ENCODE measurements around the gene PAX7.

Gene PAX7

DNA sequence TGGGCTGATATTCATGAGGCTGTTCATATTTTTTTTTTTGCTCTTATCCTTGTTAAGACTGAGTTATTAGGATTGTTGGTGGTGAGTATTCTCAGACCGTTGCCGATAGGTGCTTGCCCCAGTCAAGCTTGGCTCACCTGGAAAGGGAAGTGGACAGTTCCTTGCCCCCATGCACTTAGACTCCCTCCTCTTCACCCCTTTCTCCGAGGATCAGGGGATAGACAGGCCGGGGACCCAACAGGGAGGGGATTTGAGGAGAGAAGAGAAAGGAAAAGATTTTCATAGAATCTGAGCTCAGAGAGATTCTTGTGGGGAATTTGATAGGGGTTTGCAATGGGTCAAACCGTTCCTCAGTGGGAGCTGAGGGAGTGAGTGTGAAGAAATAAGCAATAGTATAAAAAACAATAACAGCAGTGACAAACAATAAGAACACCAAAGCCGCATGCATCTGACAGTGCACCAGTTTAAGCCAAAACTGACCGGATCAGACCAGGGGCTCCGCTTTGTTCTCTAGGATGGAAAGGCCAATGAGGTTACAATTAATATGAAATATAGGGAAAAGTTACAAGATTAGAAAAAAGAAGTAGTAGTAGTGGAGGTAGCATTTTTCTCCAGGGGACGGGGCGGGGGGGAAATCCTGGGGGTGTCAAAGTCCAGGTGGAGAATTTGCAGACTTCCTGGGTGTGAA is 8.9 kb downstream of the PAX7 start:
- TF ChIP-seq, protein P1, sequence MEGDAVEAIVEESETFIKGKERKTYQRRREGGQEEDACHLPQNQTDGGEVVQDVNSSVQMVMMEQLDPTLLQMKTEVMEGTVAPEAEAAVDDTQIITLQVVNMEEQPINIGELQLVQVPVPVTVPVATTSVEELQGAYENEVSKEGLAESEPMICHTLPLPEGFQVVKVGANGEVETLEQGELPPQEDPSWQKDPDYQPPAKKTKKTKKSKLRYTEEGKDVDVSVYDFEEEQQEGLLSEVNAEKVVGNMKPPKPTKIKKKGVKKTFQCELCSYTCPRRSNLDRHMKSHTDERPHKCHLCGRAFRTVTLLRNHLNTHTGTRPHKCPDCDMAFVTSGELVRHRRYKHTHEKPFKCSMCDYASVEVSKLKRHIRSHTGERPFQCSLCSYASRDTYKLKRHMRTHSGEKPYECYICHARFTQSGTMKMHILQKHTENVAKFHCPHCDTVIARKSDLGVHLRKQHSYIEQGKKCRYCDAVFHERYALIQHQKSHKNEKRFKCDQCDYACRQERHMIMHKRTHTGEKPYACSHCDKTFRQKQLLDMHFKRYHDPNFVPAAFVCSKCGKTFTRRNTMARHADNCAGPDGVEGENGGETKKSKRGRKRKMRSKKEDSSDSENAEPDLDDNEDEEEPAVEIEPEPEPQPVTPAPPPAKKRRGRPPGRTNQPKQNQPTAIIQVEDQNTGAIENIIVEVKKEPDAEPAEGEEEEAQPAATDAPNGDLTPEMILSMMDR (conservative IDR thresholded peaks at IDR 0.05), result no peak
- no peak for TF ChIP-seq ZFX (IDR thresholded peaks at IDR 0.05)
- no peak overlapping the region for H3K27ac ChIP-seq

DNA sequence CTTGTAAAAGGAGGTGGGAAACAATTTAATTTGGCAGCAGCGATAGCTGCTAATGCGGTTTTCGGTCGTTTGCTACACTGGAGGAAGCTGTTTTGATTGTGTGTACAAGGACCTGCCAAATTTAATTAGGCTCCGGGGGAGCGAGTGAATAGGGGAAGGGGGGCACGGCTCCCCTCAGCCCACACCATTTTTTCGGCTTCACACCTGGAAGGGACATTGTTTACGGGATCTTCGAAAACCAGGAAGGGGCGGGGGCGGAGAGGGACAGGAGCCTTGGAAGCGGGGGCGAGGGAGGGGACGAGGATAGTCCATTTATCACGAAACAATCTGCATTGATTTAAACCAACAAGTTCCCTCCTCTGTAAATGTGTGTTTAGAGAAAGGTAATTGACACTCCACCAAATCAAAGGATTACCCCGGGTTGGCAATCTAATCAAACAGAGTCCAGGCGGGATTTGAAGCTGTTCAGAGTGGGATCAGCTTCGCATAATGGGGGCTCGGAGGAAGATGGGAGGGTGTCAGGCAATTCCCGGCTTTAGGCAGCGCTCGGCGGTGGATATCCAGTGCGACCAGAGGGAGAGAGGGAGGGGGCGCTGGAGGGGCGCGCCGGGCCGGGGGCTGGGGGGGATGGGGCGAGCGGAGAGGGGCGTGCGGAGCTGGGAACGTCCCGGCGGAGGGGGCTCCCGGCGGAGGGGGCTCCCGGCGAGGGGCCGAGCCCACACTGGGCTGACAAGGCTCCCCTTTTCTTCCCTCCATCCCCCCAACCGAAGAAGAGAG is 9.8 kb downstream of the PAX7 start:
- H3K27ac ChIP-seq, result no peak overlapping the region
- no peak for TF ChIP-seq ZFX (IDR thresholded peaks at IDR 0.05)
- TF ChIP-seq, protein P1 (conservative IDR thresholded peaks at IDR 0.05), result no peak

DNA sequence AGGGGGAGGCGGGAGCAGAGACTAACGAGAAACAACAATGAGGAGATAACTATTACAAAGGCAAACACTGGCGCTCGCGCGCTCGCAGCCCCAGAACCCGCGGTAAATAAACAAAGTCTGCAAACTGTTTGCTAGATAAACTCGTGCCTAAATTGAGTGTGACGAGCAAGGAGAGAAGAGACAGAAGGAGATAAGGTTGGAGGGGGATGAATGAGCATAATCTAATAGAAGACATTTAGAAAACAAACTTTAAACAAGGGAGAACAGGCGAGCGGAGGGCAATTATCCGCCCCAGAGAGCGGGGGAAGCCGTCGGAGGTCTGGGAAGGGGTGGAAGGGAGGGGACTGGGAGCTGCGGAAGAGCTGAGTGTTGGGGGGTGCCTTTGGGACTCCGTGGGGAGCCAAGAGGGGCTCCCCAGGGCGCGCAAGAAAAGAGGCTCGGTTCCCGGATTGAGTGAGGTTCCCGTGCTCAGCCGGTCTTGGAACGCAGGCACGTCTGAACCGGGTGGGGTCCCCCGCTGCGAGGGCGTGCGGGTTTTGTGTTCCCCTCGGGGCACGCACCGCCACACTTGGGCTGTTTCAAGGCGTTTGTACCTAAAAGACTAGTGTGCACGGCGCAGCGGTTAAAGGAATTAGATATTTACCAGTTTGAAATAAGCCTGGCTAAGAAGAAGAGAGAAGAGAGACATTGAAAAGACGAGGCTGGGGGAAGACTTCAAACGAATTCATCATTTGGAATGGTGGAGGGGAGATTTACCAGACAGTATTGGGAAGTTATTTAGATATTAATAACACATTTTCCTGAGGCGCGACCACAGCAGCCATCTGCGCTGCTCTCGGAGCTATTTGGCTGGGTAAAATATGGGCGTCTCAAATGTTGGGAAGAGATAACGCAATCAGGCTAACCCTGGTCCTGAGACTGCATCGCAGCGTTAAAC is 10.6 kb downstream of the PAX7 start:
- no peak overlapping the region for H3K27ac ChIP-seq
- no peak for TF ChIP-seq ZFX (IDR thresholded peaks at IDR 0.05)
- TF ChIP-seq, protein P1 (conservative IDR thresholded peaks at IDR 0.05), result no peak

DNA sequence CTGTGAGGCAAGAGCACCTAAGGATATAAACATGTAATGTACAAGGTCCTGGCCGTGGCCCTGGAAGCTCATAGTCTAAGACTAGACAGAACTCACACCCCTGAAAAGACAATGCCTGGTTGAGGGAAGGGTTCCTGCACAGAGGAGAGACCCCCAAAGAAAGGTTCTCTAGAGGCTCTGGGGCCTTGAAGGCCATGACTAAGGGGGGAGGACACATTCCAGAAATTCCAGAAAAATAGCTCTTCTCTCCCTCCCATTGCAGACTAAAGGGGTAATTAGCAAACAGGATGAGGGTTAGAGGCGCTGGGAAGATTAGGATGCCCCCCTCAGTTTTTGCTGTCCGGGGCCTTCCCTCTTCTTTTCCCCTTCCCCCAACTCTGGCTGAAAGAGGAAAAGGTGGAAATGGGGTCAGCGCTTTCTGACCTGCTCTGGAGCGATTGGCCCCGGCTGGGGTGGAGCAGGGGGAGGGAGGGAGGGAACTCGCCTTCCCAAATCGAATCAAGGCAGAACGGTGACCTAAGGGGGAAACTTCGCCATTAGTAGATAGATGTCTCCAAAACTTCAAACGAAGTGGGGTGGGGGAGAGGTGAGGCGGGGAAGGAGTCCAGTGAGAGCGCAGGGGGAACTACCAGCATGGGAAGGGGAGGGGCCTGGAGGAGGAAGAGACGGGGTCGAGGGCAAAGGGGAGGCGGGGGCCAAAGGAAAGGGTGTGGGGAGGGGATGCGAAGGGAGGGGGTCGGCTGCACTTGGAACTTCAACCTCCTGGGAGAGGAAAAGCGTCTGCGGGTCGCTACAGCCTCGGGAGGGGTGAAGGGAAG is 11.8 kb downstream of the PAX7 start:
- TF ChIP-seq ZFX (IDR thresholded peaks at IDR 0.05), result no peak
- TF ChIP-seq, protein P1 (conservative IDR thresholded peaks at IDR 0.05), result no peak
- H3K27ac ChIP-seq, result no peak overlapping the region

DNA sequence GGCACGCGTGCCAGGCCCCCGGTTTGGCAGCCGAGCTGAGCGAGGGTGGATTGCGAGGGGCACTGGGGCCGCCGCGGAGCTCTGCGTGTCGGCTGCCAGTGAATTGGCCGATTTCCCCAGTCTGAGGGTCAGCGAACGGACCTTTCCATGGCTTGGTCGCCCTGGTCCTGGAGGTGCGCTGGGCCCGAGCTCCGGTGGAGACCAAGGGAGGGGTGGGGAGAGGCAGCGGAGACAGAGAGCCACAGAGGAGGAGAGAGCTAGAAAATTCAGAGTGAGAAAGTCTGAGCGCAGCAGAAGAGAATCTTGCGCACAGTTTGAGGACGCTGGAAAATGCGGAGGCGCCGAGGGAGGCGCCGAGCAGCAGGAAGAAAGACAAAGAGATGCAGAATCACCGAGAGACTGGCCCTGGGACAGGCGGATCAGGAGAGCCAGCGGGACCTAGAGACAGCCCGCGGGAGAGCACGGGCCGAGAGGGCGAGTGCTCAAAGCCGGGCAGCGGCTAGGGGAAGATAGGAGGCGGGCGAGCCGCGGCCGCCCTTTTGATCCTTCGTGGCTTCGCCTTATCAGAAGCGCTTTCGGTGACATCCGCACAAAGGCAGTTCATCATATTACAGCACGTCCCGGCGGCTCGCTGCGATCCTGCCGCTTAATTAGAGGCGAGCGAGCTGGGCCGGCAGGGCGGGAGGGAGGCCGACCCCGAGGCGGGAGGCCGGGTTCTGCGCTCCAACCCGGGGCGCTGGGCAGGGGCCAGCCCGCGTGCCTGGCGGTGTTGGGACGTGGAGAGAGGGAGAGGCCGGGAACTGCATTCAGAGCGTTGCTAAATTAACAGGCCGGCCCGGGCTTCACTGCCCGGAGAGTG is 12.7 kb downstream of the PAX7 start:
- no peak overlapping the region for H3K27ac ChIP-seq
- no peak for TF ChIP-seq ZFX (IDR thresholded peaks at IDR 0.05)
- TF ChIP-seq, protein P1 (conservative IDR thresholded peaks at IDR 0.05), result no peak

DNA sequence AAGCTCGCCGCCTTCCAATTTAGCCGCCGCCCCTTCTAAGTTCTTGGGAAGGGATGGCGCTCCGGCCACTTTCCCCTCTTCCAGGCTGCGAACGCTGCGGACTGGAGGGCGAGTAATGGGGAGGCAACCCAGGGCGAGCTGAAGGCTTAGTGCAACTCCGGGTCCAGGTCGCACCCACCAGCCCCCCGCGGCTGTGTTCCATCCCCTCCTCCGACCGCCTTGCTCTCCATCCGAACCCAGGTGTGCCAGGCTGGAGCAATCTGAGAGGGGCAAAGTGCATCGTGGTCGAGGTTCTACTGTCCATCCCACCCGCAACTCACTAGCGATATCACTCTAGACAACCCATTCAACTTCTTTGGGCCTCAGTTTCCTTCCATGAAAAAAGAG is 13.4 kb downstream of the PAX7 start:
- TF ChIP-seq, protein P1 (conservative IDR thresholded peaks at IDR 0.05), result no peak
- no peak for TF ChIP-seq ZFX (IDR thresholded peaks at IDR 0.05)
- no peak overlapping the region for H3K27ac ChIP-seq

Measured in C4-2B (cell line).